Kidney (tissue), 14 donors: ENCODE measurements around the gene SPEF1. TPM values are rescaled to one million over a fixed set of nuclear protein-coding genes. Genes with fewer than 3 reads are reported as not detected.

ENCODE experiments used
- DNase-seq, 5 donors: peaks; one replicate each; pipeline ENCODE4 v3.0.0-alpha.2; 2013 to 2020
- FAIRE-seq: peaks from 2 replicates; lab custom pipeline; 2012; peaks lifted over from hg19 to GRCh38; lab: Jason Lieb, UNC
- H3K27ac ChIP-seq, 2 donors: one replicate each; pipeline ENCODE4 v1.7.0; 2013; ENCODE audit warnings: low read depth in 2 of 2, low read length in 2 of 2, inconsistent platforms in 1 of 2
- H3K27me3 ChIP-seq: one replicate; pipeline ENCODE4 v1.7.1; 2013; ENCODE audit warnings: low read length, inconsistent platforms; ENCODE audit not compliant: control insufficient read depth, insufficient read depth
- H3K36me3 ChIP-seq, 3 donors: one replicate each; pipeline versions ENCODE4 v1.7.0 to v1.7.1; 2013; ENCODE audit warnings: low read length in 3 of 3, control low read depth in 1 of 3, inconsistent platforms in 1 of 3; ENCODE audit not compliant: insufficient read depth in 3 of 3, control insufficient read depth in 2 of 3
- H3K4me1 ChIP-seq, 3 donors: one replicate each; pipeline versions ENCODE4 v1.7.0 to v1.7.1; 2013; ENCODE audit warnings: low read length in 3 of 3, inconsistent platforms in 1 of 3, low read depth in 1 of 3; ENCODE audit not compliant: control insufficient read depth in 2 of 3, insufficient read depth in 2 of 3
- H3K4me3 ChIP-seq, 3 donors: one replicate each; pipeline versions ENCODE4 v1.7.0 to v1.8.1; 2013; ENCODE audit warnings: low read length in 3 of 3, control low read depth in 1 of 3, inconsistent platforms in 1 of 3
- H3K9ac ChIP-seq, 3 donors: one replicate each; pipeline versions ENCODE4 v1.7.0 to v1.7.1; 2013; ENCODE audit warnings: low read length in 3 of 3, control low read depth in 1 of 3, inconsistent platforms in 1 of 3
- H3K9me3 ChIP-seq, 3 donors: one replicate each; pipeline versions ENCODE4 v1.7.0 to v1.7.1; 2013; ENCODE audit warnings: low read length in 3 of 3, control low read depth in 1 of 3, inconsistent platforms in 1 of 3; ENCODE audit not compliant: control insufficient read depth in 2 of 3, insufficient read depth in 1 of 3
- intact Hi-C: fragments of 100-400 bp; cut with DNase I; formaldehyde crosslinking; loops from one replicate; pipeline ENCODE4 v1.11.1; 2022
- polyA plus RNA-seq: library from polyadenylated mRNA; stranded (reverse); fragments of 350-450 nt; fragmentation: Illumina TruSeq; extraction: RNeasy Lipid Tissue Mini Kit (QIAGEN cat#74804); gene quantifications from one replicate; pipeline ENCODE4 v1.2.3, GENCODE V29; 2014; ENCODE audit warnings: low read depth, low replicate concordance; ENCODE audit not compliant: insufficient read depth
- total RNA-seq: library from RNA; stranded (reverse); fragmentation: NEBNext Ultra II Directional; extraction: Animal tissue kit (Norgen Biotek cat#: 25700); gene quantifications from one replicate; pipeline ENCODE4 v1.2.1, GENCODE V29; 2021
- TF ChIP-seq, protein P1 (sequence below): IDR thresholded peaks from 3 replicates; pipeline ENCODE4 v1.5.1; 2012; ENCODE audit warnings: mild to moderate bottlenecking, moderate library complexity, borderline replicate concordance; ENCODE audit not compliant: insufficient read depth; ENCODE audit errors: extremely low read depth
- donor health status: control.
- donor health status: control.
- donor health status: control.
- donor health status: control.
- donor health status: control.
- donor health status: DM: yes; HTN: yes; CAD: no.
- donor health status: Normal renal cell carcinoma (clear cell type).

SPEF1 gene
- total and polyA plus RNA-seq, 2 donors from 2014 or later = 3.4 to 3.8 TPM

- TF ChIP-seq, protein P1, sequence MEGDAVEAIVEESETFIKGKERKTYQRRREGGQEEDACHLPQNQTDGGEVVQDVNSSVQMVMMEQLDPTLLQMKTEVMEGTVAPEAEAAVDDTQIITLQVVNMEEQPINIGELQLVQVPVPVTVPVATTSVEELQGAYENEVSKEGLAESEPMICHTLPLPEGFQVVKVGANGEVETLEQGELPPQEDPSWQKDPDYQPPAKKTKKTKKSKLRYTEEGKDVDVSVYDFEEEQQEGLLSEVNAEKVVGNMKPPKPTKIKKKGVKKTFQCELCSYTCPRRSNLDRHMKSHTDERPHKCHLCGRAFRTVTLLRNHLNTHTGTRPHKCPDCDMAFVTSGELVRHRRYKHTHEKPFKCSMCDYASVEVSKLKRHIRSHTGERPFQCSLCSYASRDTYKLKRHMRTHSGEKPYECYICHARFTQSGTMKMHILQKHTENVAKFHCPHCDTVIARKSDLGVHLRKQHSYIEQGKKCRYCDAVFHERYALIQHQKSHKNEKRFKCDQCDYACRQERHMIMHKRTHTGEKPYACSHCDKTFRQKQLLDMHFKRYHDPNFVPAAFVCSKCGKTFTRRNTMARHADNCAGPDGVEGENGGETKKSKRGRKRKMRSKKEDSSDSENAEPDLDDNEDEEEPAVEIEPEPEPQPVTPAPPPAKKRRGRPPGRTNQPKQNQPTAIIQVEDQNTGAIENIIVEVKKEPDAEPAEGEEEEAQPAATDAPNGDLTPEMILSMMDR = no peak
- Histone ChIP-seq H3K4me1 (peaks cover 0 to 12% (median 0%) of the 10 kb centered on the region in 3 donors), H3K9me3 (no peaks in the 10 kb centered on the region), H3K27me3 (no peaks in the 10 kb centered on the region), H3K36me3 (no peaks in the 10 kb centered on the region), H3K4me3 (no peak overlapping the region), H3K9ac (no peak overlapping the region), H3K27ac (no peak overlapping the region)
- FAIRE-seq (no peak), DNase-seq (no peak)
- intact Hi-C loops = no loop called here
Observed at GRCh38 chr20:3743251-3743650, 38.0 kb downstream of the SPEF1 start.

- H3K4me3 ChIP-seq = no peak overlapping the region
- no peak overlapping the region for H3K9ac ChIP-seq
- FAIRE-seq (no peak), DNase-seq (peak in 4 of 5 donors; percentile 33 to 81 (median 59))
- H3K36me3 ChIP-seq = no peaks in the 10 kb centered on the region
- H3K27me3 ChIP-seq = no peaks in the 10 kb centered on the region
- peaks cover 0 to 12% (median 0%) of the 10 kb centered on the region in 3 donors for H3K4me1 ChIP-seq
- TF ChIP-seq, protein P1 = no peak
- no peaks in the 10 kb centered on the region for H3K9me3 ChIP-seq
- H3K27ac ChIP-seq = no peak overlapping the region
- intact Hi-C loops = no loop called here
Observed at GRCh38 chr20:3741836-3742458, 39.3 kb downstream of the SPEF1 start.

DNA sequence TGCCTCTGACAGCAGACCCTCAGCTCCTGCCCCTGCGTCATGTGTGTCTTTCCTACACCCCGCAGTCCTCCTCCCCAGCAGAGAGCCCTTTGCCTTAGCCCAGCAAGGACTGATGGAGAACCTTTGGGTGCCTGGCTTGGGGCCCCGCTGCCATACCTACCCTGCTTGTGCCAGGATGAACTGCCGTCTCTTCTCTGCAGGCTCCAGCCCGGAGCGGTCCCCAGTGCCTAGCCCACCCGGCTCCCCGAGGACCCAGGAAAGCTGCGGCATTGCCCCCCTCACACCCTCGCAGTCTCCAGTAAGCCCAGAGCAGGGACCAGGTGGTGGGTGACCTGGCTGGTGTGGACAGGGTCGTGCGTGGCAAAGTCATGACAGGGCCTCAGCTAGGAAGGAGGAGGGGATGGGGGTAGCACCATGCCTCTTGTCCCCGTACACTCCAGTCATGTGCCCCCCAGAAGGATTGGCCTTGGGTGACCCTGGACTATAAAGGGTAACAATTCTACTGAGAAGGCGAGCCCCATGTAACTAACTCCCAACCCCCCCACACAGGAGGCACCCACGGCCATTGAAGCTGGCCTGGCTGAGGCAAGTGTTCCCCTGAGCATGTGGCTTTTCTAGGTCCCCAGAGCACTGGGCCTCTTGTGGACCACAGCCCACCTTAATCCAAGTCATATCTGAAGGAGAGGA is 40.5 kb downstream of the SPEF1 start:
- DNase-seq (peak in 1 of 5 donors; percentile 47), FAIRE-seq (no peak)
- H3K9ac ChIP-seq = no peak overlapping the region
- H3K9me3 ChIP-seq = no peaks in the 10 kb centered on the region
- intact Hi-C loops = no loop called here
- H3K36me3 ChIP-seq = no peaks in the 10 kb centered on the region
- TF ChIP-seq, protein P1 = no peak
- no peak overlapping the region for H3K4me3 ChIP-seq
- H3K4me1 ChIP-seq = peaks cover 0 to 12% (median 0%) of the 10 kb centered on the region in 3 donors
- no peaks in the 10 kb centered on the region for H3K27me3 ChIP-seq
- H3K27ac ChIP-seq = no peak overlapping the region
